ENCODE data around the gene RNPS1.

Gene RNPS1, protein sequence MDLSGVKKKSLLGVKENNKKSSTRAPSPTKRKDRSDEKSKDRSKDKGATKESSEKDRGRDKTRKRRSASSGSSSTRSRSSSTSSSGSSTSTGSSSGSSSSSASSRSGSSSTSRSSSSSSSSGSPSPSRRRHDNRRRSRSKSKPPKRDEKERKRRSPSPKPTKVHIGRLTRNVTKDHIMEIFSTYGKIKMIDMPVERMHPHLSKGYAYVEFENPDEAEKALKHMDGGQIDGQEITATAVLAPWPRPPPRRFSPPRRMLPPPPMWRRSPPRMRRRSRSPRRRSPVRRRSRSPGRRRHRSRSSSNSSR

GRCh38 chr16:2267913-2268666 is at the start of gene RNPS1:
Gene RNPS1, minus strand, starts transcription at chr16:2268126. Its CDS starts 3,483 bp downstream, at chr16:2264643.
- peak; percentile 91 for DNase-seq (ENCODE audit: low read depth)

DNA sequence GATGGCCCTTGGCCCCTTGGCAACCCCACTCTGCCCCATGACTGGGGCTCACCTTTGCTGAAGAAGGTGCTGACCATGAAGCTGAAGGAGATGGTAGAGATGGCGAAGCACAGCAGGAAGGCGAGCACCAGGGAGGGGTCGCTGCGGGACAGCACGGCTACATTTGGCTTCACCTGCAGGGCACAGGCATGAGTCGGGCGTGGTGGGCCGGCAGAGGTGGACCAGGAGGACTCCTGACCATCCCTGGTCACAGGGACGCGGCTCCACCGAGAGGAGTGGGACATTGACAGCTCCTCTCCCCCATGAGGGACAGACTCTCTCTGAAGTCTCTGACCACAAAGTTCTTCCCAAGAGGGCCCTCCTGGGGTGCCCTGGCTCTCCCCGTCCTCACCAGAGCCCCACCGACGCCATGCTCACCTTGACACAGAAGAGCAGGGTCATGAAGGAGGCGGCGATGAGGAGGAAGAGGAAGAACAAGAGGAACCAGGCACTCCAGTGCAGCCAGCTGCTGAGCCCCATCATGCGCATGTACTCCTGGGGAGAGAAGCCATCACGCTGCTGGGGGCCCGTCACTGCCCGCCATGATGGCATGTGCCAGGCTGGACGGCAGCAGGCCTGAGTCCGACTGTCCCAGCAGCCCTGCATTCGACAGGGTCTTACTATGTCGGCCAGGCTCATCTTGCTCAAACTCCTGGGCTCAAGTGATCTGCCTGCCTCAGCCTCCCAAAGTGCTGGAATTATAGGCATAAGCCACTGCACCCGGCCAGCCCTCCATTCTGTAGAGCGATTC is 49.5 kb upstream of the RNPS1 start:
- DNase-seq (ENCODE audit: low read depth), result no peak

DNA sequence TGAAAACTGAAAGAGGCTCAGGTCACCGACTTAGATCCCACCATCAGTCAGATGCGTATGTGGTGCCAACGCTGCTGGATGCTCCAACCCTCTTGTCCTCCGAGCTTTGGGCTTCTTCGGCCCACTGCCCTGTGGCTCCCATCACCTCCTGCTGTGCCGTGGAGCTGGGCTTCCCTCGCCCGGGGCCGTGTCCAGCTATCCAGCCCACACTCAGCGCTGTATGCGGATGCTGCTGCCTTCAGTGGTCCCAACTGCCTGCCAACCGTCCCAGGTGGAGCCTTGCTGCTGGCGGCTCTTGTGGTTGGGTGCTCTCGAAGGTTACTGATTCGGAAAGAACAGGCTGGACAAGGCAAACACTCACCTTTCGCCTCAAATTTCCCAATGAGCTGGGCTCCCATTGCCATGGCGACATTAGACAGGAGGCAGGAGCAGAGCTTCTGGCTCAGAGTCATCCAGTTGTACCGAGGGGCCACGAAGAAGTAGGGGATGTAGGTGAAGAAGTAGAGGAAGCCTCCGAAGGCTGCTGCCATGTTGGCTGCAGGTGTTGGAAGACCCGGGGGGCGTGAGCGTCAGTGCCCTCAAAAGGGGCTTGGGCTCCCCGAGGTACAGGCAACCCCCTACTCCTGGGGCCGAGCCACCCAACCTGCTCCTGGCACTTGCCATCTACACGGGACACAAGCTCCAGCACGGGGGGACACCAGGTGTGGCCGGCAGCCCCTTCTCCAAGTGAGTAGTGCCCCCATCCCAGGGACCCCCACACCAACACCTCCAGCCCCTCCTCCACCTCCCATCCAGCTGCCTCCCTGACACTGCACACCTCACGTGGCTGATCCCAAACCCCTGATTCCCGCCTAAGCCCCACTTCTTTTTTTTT is 40.4 kb upstream of the RNPS1 start:
- DNase-seq (ENCODE audit: low read depth), result no peak

DNA sequence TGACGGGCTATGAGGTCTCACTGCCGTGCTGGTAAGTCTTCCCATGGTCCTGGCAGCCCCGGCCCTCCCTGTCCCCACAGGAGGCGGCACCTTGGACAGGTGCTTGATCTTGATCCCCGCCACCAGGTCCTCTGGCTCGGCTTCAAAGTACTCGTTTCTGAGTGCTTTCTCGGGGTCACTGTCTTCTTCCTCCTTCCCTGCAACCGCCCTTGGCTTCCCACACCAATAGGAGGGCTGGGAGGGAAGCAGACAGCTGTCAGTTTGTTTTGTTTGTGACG is 31.9 kb upstream of the RNPS1 start:
- no peak for DNase-seq (ENCODE audit: low read depth)

GRCh38 chr16:2299121-2299914 is 31.4 kb upstream of the RNPS1 start:
- DNase-seq (ENCODE audit: low read depth), result no peak

DNA sequence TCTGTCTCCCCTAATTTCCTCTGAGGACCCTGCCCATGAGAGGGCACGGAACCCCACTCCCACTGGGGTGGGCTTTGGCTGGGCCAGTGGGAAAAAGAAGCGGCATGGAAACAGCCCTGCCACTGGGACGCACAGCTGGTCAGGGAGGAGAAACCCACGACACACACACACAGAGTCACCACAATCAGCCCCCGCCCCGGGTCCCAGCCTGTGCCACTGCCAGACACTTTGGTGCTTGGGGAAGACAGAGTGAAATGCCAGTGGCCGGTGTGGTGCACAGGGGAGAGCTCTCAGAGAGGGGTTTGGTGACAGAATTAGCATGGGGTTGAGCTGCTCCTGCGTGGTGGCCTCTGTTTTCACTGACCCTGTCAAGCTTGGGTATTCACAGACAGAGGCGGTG is 30.7 kb upstream of the RNPS1 start:
- no peak for DNase-seq (ENCODE audit: low read depth)

- DNase-seq (ENCODE audit: low read depth), result no peak
Measured at GRCh38 chr16:2297506-2297860, 29.6 kb upstream of the RNPS1 start.

GRCh38 chr16:2296661-2297505 is 29.0 kb upstream of the RNPS1 start:
- DNase-seq (ENCODE audit: low read depth), result no peak

- no peak for DNase-seq (ENCODE audit: low read depth)
Measured at GRCh38 chr16:2295056-2295798, 27.3 kb upstream of the RNPS1 start.

- DNase-seq (ENCODE audit: low read depth), result no peak
Measured at GRCh38 chr16:2292221-2292620, 24.3 kb upstream of the RNPS1 start.

DNA sequence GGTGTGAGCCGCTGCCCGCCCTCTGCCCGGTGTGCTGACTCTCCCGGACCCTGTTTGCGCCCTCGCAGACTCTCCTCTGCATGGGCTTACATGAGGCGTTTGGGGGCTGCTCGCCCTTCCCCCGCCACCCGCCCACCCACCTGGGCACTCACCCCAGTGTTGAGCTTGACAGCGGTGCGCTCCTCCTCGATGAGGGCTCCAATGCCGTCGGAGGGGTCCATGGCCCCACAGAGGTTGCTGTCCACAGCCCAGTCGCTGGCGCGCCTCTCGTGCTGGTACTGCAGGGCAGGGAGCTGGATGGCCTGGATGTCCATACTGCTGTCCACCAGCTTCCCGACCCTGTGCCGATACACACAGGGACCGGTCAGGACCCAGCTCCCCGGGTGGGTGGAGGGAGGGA is 21.4 kb upstream of the RNPS1 start:
- no peak for DNase-seq (ENCODE audit: low read depth)

DNA sequence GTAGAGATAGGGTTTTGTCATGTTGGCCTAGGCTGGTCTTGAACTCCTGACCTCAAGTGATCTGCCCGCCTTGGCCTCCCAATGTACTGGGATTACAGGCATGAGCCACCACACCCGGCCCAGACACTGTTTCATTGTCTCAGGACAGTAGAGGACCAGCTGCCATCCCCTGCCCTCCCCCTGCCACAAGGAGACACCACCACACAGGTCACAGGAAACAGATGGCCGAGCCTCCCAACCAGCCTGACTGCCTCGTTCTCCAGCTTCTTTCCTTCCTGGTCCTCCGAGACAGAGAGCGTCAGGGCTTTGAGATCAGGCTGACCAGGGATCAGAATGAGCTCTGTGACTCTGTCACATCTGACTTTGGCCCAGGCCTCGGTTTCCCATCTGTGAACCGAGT is 20.8 kb upstream of the RNPS1 start:
- DNase-seq (ENCODE audit: low read depth), result no peak

GRCh38 chr16:2287916-2288547 is 20.1 kb upstream of the RNPS1 start:
- DNase-seq (ENCODE audit: low read depth), result no peak

DNA sequence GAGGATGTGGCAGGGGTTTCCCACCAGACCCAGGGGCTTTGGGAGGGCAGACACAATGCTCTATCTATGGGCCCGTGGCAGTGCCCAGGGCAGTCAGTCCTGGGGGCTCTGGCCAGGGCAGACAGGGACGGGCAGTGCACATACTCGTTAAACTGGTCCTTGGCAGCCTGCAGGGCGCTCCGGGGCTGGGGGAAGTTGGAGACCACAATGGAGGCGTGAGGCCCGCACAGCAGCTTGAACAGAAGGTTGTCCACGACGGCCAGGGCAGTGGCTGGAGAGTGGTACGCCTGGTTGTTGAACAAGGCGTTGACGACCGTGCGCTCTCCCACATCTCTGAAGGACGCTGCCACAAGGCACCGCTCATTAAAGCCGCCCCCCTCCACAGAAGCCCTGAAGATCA is 18.6 kb upstream of the RNPS1 start:
- DNase-seq (ENCODE audit: low read depth), result no peak

DNA sequence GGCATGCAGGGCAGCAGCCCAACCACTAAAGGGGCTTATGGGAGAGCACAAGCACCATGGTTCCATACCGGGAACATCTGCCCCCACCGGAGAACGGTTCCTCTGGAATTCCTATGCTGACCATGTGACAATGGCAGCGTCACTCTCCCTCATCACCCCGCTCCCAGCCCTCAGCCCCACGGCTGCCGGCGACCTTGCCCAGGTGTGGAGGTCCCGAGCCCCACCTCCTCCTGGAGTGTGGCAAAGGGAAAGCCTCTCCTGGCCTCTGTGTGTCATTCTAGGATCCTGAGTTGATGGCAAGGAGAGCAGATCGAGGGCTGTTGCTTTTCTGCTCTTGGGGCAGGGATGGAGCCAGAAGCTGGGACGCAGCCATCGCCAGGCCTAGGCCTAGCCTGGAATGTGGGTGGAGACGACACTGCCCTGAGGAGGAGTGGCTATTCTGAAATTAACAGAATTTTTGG is 17.8 kb upstream of the RNPS1 start:
- no peak for DNase-seq (ENCODE audit: low read depth)

DNA sequence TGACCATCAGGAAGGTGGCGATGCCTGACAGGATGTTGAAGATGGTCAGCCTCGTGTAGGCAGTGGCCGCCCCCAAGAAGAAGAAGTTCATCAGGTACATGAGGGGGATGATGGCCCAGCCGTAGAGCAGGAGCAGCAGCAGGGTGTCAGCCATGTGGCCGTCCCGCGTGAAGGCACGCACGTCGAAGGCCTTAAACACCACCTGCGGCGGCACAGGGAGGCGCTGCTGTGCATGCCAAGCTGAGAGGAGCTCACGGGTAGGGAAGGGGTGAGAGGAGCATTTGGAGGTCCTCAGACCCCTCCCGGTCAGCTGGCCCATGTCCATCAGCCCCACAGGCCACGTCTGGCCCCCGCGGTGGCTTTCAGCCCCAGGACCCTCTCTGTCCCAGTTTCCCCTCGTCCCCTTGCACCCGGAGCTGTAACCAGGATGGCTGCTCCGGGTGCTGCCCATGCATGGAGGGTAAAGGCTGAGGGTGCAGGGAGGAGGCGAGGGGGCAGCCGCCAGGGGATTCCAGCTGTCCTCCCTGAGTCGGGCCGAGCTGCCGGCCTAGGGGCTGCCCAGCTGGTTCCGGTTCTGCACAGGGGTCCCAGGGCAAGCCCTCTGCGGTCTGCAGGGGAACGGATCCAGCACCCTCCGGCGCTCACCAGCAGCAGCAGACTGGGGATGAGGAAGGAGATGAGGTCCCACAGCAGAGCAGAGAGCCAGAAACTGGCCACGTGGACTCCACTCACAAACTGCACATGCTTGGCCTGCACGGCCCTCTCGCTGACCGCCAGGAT is 17.1 kb upstream of the RNPS1 start:
- DNase-seq (ENCODE audit: low read depth), result no peak

DNA sequence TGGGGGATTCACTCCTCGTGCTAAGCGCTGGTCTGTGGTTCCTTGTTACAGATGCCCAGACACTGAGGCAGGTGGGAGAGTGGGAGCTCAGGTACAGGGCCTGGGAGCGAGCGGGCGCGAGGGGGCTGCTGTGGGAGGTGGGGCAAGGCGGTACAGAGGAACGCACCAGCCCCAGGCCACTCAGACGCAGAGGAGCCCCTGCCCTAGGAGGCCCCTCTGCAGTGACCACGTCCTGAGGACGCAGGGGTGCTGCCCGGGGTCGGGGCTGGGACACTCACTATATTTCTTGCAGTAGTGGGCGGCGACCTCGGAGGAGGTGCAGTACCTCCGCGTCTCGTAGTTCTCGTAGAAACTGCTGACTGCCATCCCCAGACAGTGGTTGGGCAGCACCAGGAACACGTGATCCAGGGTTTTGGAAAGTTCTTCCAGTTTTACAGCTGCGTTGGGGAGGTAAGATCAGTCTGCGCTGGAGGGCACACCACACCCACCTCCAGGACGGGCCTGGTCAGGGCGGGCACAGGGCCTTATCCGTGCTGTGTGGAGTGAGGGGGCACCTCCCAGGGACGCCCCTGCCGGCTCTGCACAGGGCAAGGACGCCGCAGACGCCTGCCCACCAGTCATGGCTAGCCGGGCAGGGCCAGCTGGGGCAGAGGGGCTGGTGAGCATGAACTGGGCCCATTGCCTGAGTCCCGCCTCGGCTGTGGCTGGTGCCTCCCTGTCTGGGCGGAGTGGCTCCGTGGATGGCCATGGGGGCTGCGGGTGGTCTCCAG is 16.3 kb upstream of the RNPS1 start:
- no peak for DNase-seq (ENCODE audit: low read depth)

Data from stimulated activated CD8-positive, alpha-beta memory T cell treated with anti-CD3 and anti-CD28 coated beads, Interleukin-7, amount 100 ng/mL, for 24 hours (primary cell).